GM23248 (cell line): Measurements from ENCODE around the gene PPP4R3A.
"Not testable (repeated sequence)": the region's sequence is repeated elsewhere in the genome, so short reads cannot be mapped to it uniquely, and the experiment has no call there.

Source experiments
- EZH2 ChIP-seq: fragments of 200-600 bp; sonication (generic); IDR thresholded peaks from 2 replicates; pipeline ENCODE4 v1.6.1; 2018; ENCODE audit warnings: antibody characterized with exemption, mild to moderate bottlenecking; ENCODE audit not compliant: insufficient read depth, poor library complexity, severe bottlenecking
- EZH2phosphoT487 ChIP-seq: fragments of 200-600 bp; sonication (generic); IDR thresholded peaks from 2 replicates; pipeline ENCODE4 v1.6.1; 2018; ENCODE audit warnings: antibody characterized with exemption, moderate library complexity, mild to moderate bottlenecking, low read depth; ENCODE audit not compliant: insufficient read depth

DNA sequence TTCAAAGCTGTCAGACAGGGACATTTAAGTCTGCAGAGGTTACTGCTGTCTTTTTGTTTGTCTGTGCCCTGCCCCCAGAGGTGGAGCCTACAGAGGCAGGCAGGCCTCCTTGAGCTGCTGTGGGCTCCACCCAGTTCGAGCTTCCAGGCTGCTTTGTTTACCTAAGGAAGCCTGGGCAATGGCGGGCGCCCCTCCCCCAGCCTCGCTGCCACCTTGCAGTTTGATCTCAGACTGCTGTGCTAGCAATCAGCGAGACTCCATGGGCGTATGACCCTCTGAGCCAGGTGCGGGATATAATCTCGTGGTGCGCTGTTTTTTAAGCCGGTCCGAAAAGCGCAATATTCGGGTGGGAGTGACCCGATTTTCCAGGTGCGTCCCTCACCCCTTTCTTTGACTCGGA is 73.8 kb downstream of the PPP4R3A start:
- not testable (repeated sequence) for TF ChIP-seq EZH2, EZH2phosphoT487
